Uterus (tissue), 2 donors: Measurements from ENCODE around the gene KCTD1.

Experiments
- CTCF ChIP-seq, 4 experiments: fragments of 200-600 bp in 2 of 4; fragments of 450-650 bp in 2 of 4; sonication (generic) in 2 of 4; IDR thresholded peaks; one replicate each; pipeline ENCODE4 v1.5.1; 2016 to 2019; ENCODE audit warnings: antibody characterized with exemption in 4 of 4, mild to moderate bottlenecking in 2 of 4, moderate library complexity in 1 of 4
- POLR2A ChIP-seq, 2 donors: fragments of 450-650 bp; IDR thresholded peaks; one replicate each; pipeline ENCODE4 v1.6.1; 2016; ENCODE audit warnings: antibody characterized with exemption in 2 of 2, mild to moderate bottlenecking in 1 of 2, moderate library complexity in 1 of 2

- TF ChIP-seq CTCF (IDR thresholded peaks at IDR 0.05) (no peak), POLR2A (IDR thresholded peaks at IDR 0.05) (no peak)
Measured at GRCh38 chr18:26568513-26568912, 20.2 kb upstream of the KCTD1 start.
